H1 (cell line): ENCODE data around the gene ZDHHC19. TPM values are rescaled to one million over a fixed set of nuclear protein-coding genes. Genes with fewer than 3 reads are reported as not detected.

Experiments used
- CTCF ChIA-PET: fragments of 300-600 bp; sonication (Branson Sonifier 250); formaldehyde crosslinking; loops from one replicate; lab custom pipeline; 2021; ENCODE audit not compliant: partially characterized antibody; lab: Charles Lee
- POLR2A ChIA-PET: fragments of 300-600 bp; sonication (Branson Sonifier 250); formaldehyde crosslinking; loops from one replicate; lab custom pipeline; 2021; ENCODE audit warnings: inconsistent platforms; ENCODE audit not compliant: partially characterized antibody; lab: Charles Lee
- DNase-seq, 2 experiments: peaks; one replicate each; pipeline versions ENCODE4 v3.0.0 to v3.0.0-alpha.2; 2010 to 2022; ENCODE audit warnings: low spot score in 2 of 2, low read depth in 1 of 2, mixed read lengths in 1 of 2
- FAIRE-seq: peaks from 2 replicates; lab custom pipeline; 2011; peaks lifted over from hg19 to GRCh38; lab: Jason Lieb, UNC
- H2AFZ ChIP-seq: 2 replicates; pipeline ENCODE4 v1.8.1; 2012; ENCODE audit warnings: low read length, inconsistent platforms
- H2AK5ac ChIP-seq: 2 replicates; pipeline ENCODE4 v1.6.1; 2013; ENCODE audit warnings: low read depth, low read length
- H2BK120ac ChIP-seq: replicated peaks from 2 replicates; pipeline ENCODE3; 2013; ENCODE audit warnings: low read depth, low read length, inconsistent platforms
- H2BK12ac ChIP-seq: 2 replicates; pipeline ENCODE4 v1.6.1; 2013; ENCODE audit warnings: low read depth, low read length
- H2BK15ac ChIP-seq: 2 replicates; pipeline ENCODE4 v1.6.1; 2013; ENCODE audit warnings: low read length
- H2BK20ac ChIP-seq: 2 replicates; pipeline ENCODE4 v1.6.1; 2013; ENCODE audit warnings: low read length
- H2BK5ac ChIP-seq: 2 replicates; pipeline ENCODE4 v1.6.1; 2013; ENCODE audit warnings: low read depth, low read length
- H3K14ac ChIP-seq: 2 replicates; pipeline ENCODE4 v1.6.1; 2013; ENCODE audit warnings: inconsistent platforms; ENCODE audit not compliant: insufficient read length
- H3K18ac ChIP-seq: 2 replicates; pipeline ENCODE4 v1.6.1; 2013; ENCODE audit warnings: low read length; ENCODE audit errors: extremely low read depth
- H3K23ac ChIP-seq: 2 replicates; pipeline ENCODE4 v1.6.1; 2013; ENCODE audit warnings: inconsistent platforms; ENCODE audit not compliant: insufficient read length
- H3K23me2 ChIP-seq: 2 replicates; pipeline ENCODE4 v1.6.1; 2013; ENCODE audit warnings: low read depth, low read length
- H3K27ac ChIP-seq: 2 replicates; pipeline ENCODE4 v1.6.1; 2011; ENCODE audit warnings: low read depth, low read length, inconsistent platforms
- H3K27me3 ChIP-seq, 4 experiments: replicated peaks in 1 of 4; 1 replicate in 1 of 4; 2 replicates in 3 of 4; pipeline versions ENCODE4 v1.6.1 to v1.8.1; 2011 to 2013; ENCODE audit warnings: low read length in 3 of 4, mild to moderate bottlenecking in 3 of 4, inconsistent platforms in 2 of 4, mixed read lengths in 2 of 4, moderate library complexity in 1 of 4; ENCODE audit not compliant: control insufficient read depth in 3 of 4, insufficient read depth in 3 of 4; ENCODE audit errors: extremely low read depth in 1 of 4
- H3K36me3 ChIP-seq, 4 experiments: 2 replicates each; pipeline versions ENCODE4 v1.6.1 to v1.8.1; 2011 to 2013; ENCODE audit warnings: mild to moderate bottlenecking in 4 of 4, low read length in 3 of 4, moderate library complexity in 2 of 4, control low read depth in 1 of 4, inconsistent platforms in 1 of 4; ENCODE audit not compliant: insufficient read depth in 4 of 4, control insufficient read depth in 2 of 4
- H3K4ac ChIP-seq: replicated peaks from 2 replicates; pipeline ENCODE3; 2013; ENCODE audit warnings: low read length, low read depth, mixed read lengths, inconsistent platforms; ENCODE audit not compliant: insufficient read length
- H3K4me1 ChIP-seq, 4 experiments: replicated peaks in 1 of 4; 1 replicate in 1 of 4; 2 replicates in 3 of 4; pipeline versions ENCODE4 v1.6.1 to v1.8.1; 2011 to 2013; ENCODE audit warnings: low read length in 3 of 4, inconsistent platforms in 2 of 4, mixed read lengths in 1 of 4; ENCODE audit not compliant: insufficient read depth in 4 of 4, control insufficient read depth in 3 of 4
- H3K4me2 ChIP-seq, 2 experiments: 2 replicates each; pipeline versions ENCODE4 v1.6.1 to v1.8.1; 2011 to 2013; ENCODE audit warnings: low read depth in 2 of 2, low read length in 2 of 2, control low read depth in 1 of 2, inconsistent platforms in 1 of 2, mild to moderate bottlenecking in 1 of 2; ENCODE audit not compliant: insufficient read depth in 1 of 2
- H3K4me3 ChIP-seq, 4 experiments: fragments of 200-600, 300-600 bp in 1 of 4; sonication (generic), shearing (Covaris generic), sonication (Bioruptor Twin) in 1 of 4; 2 replicates each; pipeline versions ENCODE4 v1.5.1 to v1.8.1; 2011 to 2016; ENCODE audit warnings: low read length in 4 of 4, low read depth in 3 of 4, control low read depth in 2 of 4, inconsistent platforms in 2 of 4, mild to moderate bottlenecking in 2 of 4, mixed read lengths in 1 of 4, moderate library complexity in 1 of 4; ENCODE audit not compliant: insufficient read depth in 2 of 4; ENCODE audit errors: extremely low read depth in 1 of 4
- H3K56ac ChIP-seq: replicated peaks from 2 replicates; pipeline ENCODE3; 2013; ENCODE audit warnings: low read depth, mild to moderate bottlenecking, mixed read lengths, low read length, inconsistent platforms; ENCODE audit not compliant: insufficient read length
- H3K79me1 ChIP-seq: 2 replicates; pipeline ENCODE4 v1.6.1; 2013; ENCODE audit warnings: low read depth, low read length, control low read depth
- H3K79me2 ChIP-seq, 2 experiments: 2 replicates each; pipeline versions ENCODE4 v1.6.1 to v1.8.1; 2012 to 2013; ENCODE audit warnings: low read length in 2 of 2, mild to moderate bottlenecking in 2 of 2, inconsistent platforms in 1 of 2; ENCODE audit not compliant: insufficient read depth in 2 of 2, control insufficient read depth in 1 of 2
- H3K9ac ChIP-seq, 4 experiments: replicated peaks in 1 of 4; 1 replicate in 1 of 4; 2 replicates in 3 of 4; pipeline versions ENCODE4 v1.6.1 to v1.8.1; 2011 to 2013; ENCODE audit warnings: low read depth in 3 of 4, low read length in 3 of 4, control low read depth in 2 of 4, mild to moderate bottlenecking in 2 of 4, moderate library complexity in 2 of 4, inconsistent platforms in 1 of 4; ENCODE audit errors: extremely low read depth in 1 of 4
- H3K9me3 ChIP-seq, 2 experiments: 2 replicates each; pipeline versions ENCODE4 v1.6.1 to v1.8.1; 2012 to 2013; ENCODE audit warnings: mild to moderate bottlenecking in 2 of 2, moderate library complexity in 2 of 2, control low read depth in 1 of 2, inconsistent platforms in 1 of 2, low read depth in 1 of 2, low read length in 1 of 2, mixed read lengths in 1 of 2; ENCODE audit not compliant: insufficient read depth in 2 of 2
- H4K20me1 ChIP-seq, 2 experiments: replicated peaks in 1 of 2; 2 replicates each; pipeline versions ENCODE3 to v1.8.1; 2011 to 2013; ENCODE audit warnings: inconsistent platforms in 2 of 2, low read length in 2 of 2, mild to moderate bottlenecking in 1 of 2; ENCODE audit not compliant: insufficient read depth in 2 of 2, control insufficient read depth in 1 of 2
- H4K5ac ChIP-seq: 2 replicates; pipeline ENCODE4 v1.6.1; 2013; ENCODE audit warnings: low read length, low read depth, mixed read lengths, inconsistent platforms; ENCODE audit not compliant: insufficient read length
- H4K8ac ChIP-seq: 2 replicates; pipeline ENCODE4 v1.8.0; 2013; ENCODE audit warnings: mild to moderate bottlenecking, moderate library complexity, low read length, inconsistent platforms; ENCODE audit not compliant: insufficient read depth; ENCODE audit errors: extremely low read depth
- H4K91ac ChIP-seq: replicated peaks from 2 replicates; pipeline ENCODE3; 2013; ENCODE audit warnings: low read length, mixed read lengths, inconsistent platforms; ENCODE audit not compliant: insufficient read length
- CHD2 ChIP-seq: IDR thresholded peaks from 2 replicates; pipeline ENCODE4 v1.6.1; 2012; ENCODE audit warnings: low read length, improper control_type of control experiment
- PHF8 ChIP-seq: fragments of 200-600 bp; sonication (generic); conservative IDR thresholded peaks from 2 replicates; pipeline ENCODE4 v1.7.1; 2012; ENCODE audit warnings: low read depth, mild to moderate bottlenecking, inconsistent platforms, low read length, moderate library complexity
- TAF7 ChIP-seq: optimal IDR thresholded peaks from 2 replicates; pipeline ENCODE3; 2011; ENCODE audit warnings: low read depth, mild to moderate bottlenecking, inconsistent platforms, low read length, moderate library complexity, borderline replicate concordance
- ZNF274 ChIP-seq: IDR thresholded peaks from 2 replicates; pipeline ENCODE4 v1.7.0; 2012; ENCODE audit warnings: low read length, borderline replicate concordance; ENCODE audit errors: extremely low read depth
- WGBS, 2 experiments: shearing (Covaris generic) in 1 of 2; methylation state at CpG; one replicate each; pipeline versions ENCODE4 v1.1.6 to v1.1.7; 2013 to 2015; ENCODE audit warnings: low lambda C conversion rate in 2 of 2, mixed read lengths in 2 of 2, inconsistent platforms in 1 of 2, low coverage in 1 of 2, missing lambda C conversion rate in 1 of 2; ENCODE audit not compliant: insufficient replicate concordance in 2 of 2, insufficient coverage in 1 of 2, insufficient read length in 1 of 2; ENCODE audit errors: extremely low coverage in 1 of 2, missing lambda C conversion rate in 1 of 2; 5-methylcytosine and 5-hydroxymethylcytosine counted together
- polyA plus RNA-seq, 7 experiments: library from polyadenylated mRNA; depleted of rRNA in 3 of 7; stranded (reverse) in 5 of 7; unstranded in 2 of 7; fragments of >200 nt in 5 of 7; fragments of 200-250 nt in 2 of 7; gene quantifications; 1 replicate in 5 of 7; 2 replicates in 1 of 7; 4 replicates in 1 of 7; pipeline versions ENCODE4 v1.2.1 to v1.2.3, GENCODE V29; 2011 to 2013; ENCODE audit warnings: missing spikeins in 2 of 7, mixed read lengths in 2 of 7
- total RNA-seq: library from RNA; stranded (reverse); fragmentation: NEBNext Ultra II Directional; extraction: Animal tissue kit (Norgen Biotek cat#: 25700); gene quantifications from 2 replicates; pipeline ENCODE4 v1.2.1, GENCODE V29; 2021

Gene ZDHHC19
- total and polyA plus RNA-seq, 2 of the 8 experiments (the other 6 are each of a cell fraction or from before 2014, with no cell fraction given), result 2.5 to 4.1 TPM

GRCh38 chr3:196260784-196261183 is 49.6 kb upstream of the ZDHHC19 start:
- 94% methylated on average over 4 of the region's 4 CpGs; no CpG with 5 or more reads in 1 of the 2 experiments for WGBS, 2 experiments
- H3K23ac ChIP-seq, result no peak overlapping the region
- no peak overlapping the region for H3K4me2 ChIP-seq
- peaks cover 0 to 1% of the 10 kb centered on the region in 2 experiments for H4K20me1 ChIP-seq
- H3K18ac ChIP-seq, result no peak overlapping the region
- no peak overlapping the region for H2BK15ac ChIP-seq
- no peak overlapping the region for H3K14ac ChIP-seq
- no peak overlapping the region for H3K56ac ChIP-seq
- no peaks in the 10 kb centered on the region for H3K23me2 ChIP-seq
- no peak overlapping the region for H3K4me3 ChIP-seq
- no peak overlapping the region for H4K5ac ChIP-seq
- ChIA-PET POLR2A (no interaction called here), CTCF (interaction anchor here (1.6 kb wide), 1 partner anchor 102 kb away, joined by 6 read pairs; no protein-coding TSS in a partner anchor)
- no peaks in the 10 kb centered on the region for H3K27me3 ChIP-seq
- H2BK12ac ChIP-seq, result no peak overlapping the region
- H3K79me1 ChIP-seq, result no peaks in the 10 kb centered on the region
- H2AFZ ChIP-seq, result no peak overlapping the region
- no peak overlapping the region for H4K91ac ChIP-seq
- H2BK120ac ChIP-seq, result no peak overlapping the region
- no peak overlapping the region for H2BK20ac ChIP-seq
- H2BK5ac ChIP-seq, result no peak overlapping the region
- no peak for FAIRE-seq
- no peak overlapping the region for H2AK5ac ChIP-seq
- H3K27ac ChIP-seq, result no peak overlapping the region
- no peak for TF ChIP-seq PHF8
- no peak for TF ChIP-seq TAF7
- TF ChIP-seq CHD2, result no peak
- no peak for TF ChIP-seq ZNF274
- TF ChIP-seq, all 59 proteins: peak for 0
- no peak for DNase-seq
- H3K9me3 ChIP-seq, result no peaks in the 10 kb centered on the region
- H3K4ac ChIP-seq, result no peak overlapping the region
- no peak overlapping the region for H3K9ac ChIP-seq
- H3K36me3 ChIP-seq, result peaks cover 0 to 6% (median 0%) of the 10 kb centered on the region in 4 experiments; a peak in 2 of 8 replicates
- no peaks in the 10 kb centered on the region for H3K79me2 ChIP-seq
- no peak overlapping the region for H4K8ac ChIP-seq
- peaks cover 0 to 6% (median 1%) of the 10 kb centered on the region in 4 experiments; a peak in 2 of 7 replicates for H3K4me1 ChIP-seq
